ENCODE data around the gene KSR1. TPM values are rescaled to one million over a fixed set of nuclear protein-coding genes. Genes with fewer than 3 reads are reported as not detected.

Gene KSR1
- total RNA-seq, 1 donor: 6.5 TPM

DNA sequence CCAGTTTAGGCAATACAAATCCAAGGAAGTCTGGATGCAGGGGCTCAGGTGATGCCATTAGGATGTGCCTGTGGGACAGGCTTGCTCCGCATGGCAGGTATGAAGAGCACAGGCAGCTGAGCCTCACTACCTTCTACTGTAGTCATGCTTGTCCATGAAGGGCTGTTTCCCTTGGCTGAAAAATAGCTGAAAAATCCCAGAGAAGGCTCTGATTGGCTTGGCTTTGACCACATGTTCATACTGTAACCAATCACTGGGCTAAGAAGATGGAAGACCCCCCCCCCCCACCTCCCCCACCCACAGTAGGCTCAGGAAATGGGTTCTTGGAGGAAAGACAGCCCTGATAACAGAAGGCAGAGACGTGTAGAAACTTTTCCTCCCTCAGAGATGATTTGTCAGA lies 108.2 kb downstream of the KSR1 start:
- Histone ChIP-seq H2AFZ (ENCODE audit: low read length) (no peak overlapping the region), H3K9me3 (ENCODE audit: low read depth, low read length) (no peaks in the 10 kb centered on the region), H3K27me3 (ENCODE audit: insufficient read depth, low read length) (no peaks in the 10 kb centered on the region), H3K4me2 (ENCODE audit: insufficient read depth, low read length) (no peak overlapping the region), H3K4me1 (ENCODE audit: insufficient read depth, low read length) (peaks cover 11% of the 10 kb centered on the region), H3K4me3 (ENCODE audit: insufficient read depth, low read length) (no peak overlapping the region), H3K36me3 (ENCODE audit: insufficient read depth, low read length) (no peaks in the 10 kb centered on the region), H4K20me1 (ENCODE audit: insufficient read depth, low read length) (no peaks in the 10 kb centered on the region), H3K27ac (ENCODE audit: low read depth, low read length) (no peak overlapping the region), H3K79me2 (ENCODE audit: insufficient read depth, low read length) (no peaks in the 10 kb centered on the region)
- TF ChIP-seq, protein P1, sequence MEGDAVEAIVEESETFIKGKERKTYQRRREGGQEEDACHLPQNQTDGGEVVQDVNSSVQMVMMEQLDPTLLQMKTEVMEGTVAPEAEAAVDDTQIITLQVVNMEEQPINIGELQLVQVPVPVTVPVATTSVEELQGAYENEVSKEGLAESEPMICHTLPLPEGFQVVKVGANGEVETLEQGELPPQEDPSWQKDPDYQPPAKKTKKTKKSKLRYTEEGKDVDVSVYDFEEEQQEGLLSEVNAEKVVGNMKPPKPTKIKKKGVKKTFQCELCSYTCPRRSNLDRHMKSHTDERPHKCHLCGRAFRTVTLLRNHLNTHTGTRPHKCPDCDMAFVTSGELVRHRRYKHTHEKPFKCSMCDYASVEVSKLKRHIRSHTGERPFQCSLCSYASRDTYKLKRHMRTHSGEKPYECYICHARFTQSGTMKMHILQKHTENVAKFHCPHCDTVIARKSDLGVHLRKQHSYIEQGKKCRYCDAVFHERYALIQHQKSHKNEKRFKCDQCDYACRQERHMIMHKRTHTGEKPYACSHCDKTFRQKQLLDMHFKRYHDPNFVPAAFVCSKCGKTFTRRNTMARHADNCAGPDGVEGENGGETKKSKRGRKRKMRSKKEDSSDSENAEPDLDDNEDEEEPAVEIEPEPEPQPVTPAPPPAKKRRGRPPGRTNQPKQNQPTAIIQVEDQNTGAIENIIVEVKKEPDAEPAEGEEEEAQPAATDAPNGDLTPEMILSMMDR (IDR thresholded peaks at IDR 0.05; ENCODE audit: extremely low read depth, low read depth, low read length): no peak
- DNase-seq (ENCODE audit: insufficient read length, low spot score, missing footprints): peak; percentile 2

DNA sequence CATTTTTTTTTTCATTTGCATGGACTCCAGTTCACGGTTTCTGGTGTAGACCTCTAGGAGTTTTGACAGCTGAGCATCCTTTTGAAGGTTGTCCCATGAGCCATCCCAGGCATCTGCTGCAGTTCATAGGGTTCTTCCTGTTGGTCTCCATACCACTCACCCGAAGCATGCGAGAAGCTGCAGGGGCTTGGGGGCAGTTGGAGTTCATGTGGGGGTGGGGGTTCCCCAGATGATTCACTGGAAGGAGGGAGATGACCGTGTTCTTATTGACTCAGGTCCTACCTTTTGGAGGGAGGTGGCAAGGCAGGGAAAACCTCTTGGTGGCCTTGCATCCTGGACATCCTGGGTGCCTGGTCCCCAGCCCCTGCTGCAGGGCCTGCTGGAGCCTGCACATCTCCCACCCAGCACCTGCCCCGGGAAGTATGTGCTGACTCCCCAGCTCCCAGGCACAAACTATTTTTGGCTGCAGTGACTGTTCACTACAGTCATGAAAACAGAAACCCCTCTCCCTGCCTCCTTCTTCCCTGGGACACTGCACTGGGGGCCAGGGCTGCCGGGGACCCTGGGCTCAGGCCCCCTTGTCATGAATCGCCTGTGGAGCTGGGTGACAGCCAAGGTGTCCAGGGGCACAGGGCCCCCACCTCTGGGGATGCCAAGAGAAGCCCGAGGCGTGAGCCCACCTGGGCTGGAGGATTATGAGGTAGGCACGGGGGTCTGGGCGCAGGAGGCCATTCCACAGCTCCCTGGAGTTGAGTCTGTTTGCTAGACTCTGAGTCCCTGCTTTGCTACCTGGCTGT lies 109.8 kb downstream of the KSR1 start:
- Histone ChIP-seq H3K27me3 (ENCODE audit: insufficient read depth, low read length) (no peaks in the 10 kb centered on the region), H3K4me2 (ENCODE audit: insufficient read depth, low read length) (no peak overlapping the region), H3K9me3 (ENCODE audit: low read depth, low read length) (no peaks in the 10 kb centered on the region), H2AFZ (ENCODE audit: low read length) (no peak overlapping the region), H4K20me1 (ENCODE audit: insufficient read depth, low read length) (no peaks in the 10 kb centered on the region), H3K4me3 (ENCODE audit: insufficient read depth, low read length) (no peak overlapping the region), H3K4me1 (ENCODE audit: insufficient read depth, low read length) (no peaks in the 10 kb centered on the region), H3K36me3 (ENCODE audit: insufficient read depth, low read length) (no peaks in the 10 kb centered on the region), H3K79me2 (ENCODE audit: insufficient read depth, low read length) (no peaks in the 10 kb centered on the region), H3K27ac (ENCODE audit: low read depth, low read length) (no peak overlapping the region)
- TF ChIP-seq, protein P1 (IDR thresholded peaks at IDR 0.05; ENCODE audit: extremely low read depth, low read depth, low read length): no peak
- DNase-seq (ENCODE audit: insufficient read length, low spot score, missing footprints): peak; percentile 35

DNA sequence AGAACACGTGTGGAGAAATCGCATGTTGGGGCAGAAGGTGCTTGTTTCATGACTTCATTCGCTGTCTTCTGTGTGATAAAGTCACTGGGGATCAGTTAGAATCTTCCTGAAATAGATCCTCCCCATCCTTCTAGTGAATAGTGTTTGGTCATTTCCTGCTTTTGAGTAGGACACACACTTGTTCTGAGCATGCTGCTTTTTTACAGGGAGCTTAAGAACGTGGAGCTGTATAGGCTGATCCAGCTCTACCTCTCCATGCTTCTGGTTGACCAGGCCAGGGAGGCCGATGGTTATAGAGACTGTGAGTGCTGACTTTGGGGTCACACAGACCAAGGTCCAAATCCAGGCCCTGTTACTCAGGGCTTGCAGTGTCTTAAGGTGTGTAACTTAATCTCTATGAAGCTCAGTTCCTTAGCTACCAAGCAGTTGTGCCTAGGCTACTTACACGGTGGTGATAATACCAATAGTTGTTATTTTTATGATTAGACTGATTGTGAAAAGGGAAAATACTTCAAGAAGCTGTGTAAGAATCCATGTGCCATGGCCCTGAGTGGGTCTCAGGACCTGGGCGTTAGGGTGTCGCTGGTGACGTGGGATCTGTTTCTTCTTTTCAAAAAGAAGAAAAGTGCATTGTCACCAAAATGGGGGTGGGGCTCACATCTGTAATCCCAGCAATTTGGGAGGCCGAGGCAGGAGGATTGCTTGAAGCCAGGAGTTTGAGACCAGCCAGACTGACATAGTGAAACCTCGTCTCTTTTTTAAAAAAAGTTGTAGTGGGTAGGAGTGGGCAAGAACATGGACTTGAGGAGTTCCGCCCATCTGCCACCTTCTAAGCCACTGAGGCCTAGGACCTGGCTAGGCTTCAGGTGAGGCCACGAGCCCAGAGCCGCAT lies 110.7 kb downstream of the KSR1 start:
- Histone ChIP-seq H3K79me2 (ENCODE audit: insufficient read depth, low read length) (no peaks in the 10 kb centered on the region), H3K27me3 (ENCODE audit: insufficient read depth, low read length) (no peaks in the 10 kb centered on the region), H3K27ac (ENCODE audit: low read depth, low read length) (no peak overlapping the region)

More for the DNA sequence above, 110.7 kb downstream of the KSR1 start:
- DNase-seq (ENCODE audit: insufficient read length, low spot score, missing footprints): peak; percentile 50
- H3K4me3 ChIP-seq (ENCODE audit: insufficient read depth, low read length): no peak overlapping the region
- no peaks in the 10 kb centered on the region for H3K9me3 ChIP-seq (ENCODE audit: low read depth, low read length)
- no peaks in the 10 kb centered on the region for H3K36me3 ChIP-seq (ENCODE audit: insufficient read depth, low read length)
- no peak overlapping the region for H3K4me2 ChIP-seq (ENCODE audit: insufficient read depth, low read length)
- H2AFZ ChIP-seq (ENCODE audit: low read length): no peak overlapping the region
- H3K4me1 ChIP-seq (ENCODE audit: insufficient read depth, low read length): no peaks in the 10 kb centered on the region
- H4K20me1 ChIP-seq (ENCODE audit: insufficient read depth, low read length): no peaks in the 10 kb centered on the region
- TF ChIP-seq, protein P1 (IDR thresholded peaks at IDR 0.05; ENCODE audit: extremely low read depth, low read depth, low read length): no peak

All from osteoblast (primary cell).